Measurements from ENCODE around the gene HOXB5.

DNA sequence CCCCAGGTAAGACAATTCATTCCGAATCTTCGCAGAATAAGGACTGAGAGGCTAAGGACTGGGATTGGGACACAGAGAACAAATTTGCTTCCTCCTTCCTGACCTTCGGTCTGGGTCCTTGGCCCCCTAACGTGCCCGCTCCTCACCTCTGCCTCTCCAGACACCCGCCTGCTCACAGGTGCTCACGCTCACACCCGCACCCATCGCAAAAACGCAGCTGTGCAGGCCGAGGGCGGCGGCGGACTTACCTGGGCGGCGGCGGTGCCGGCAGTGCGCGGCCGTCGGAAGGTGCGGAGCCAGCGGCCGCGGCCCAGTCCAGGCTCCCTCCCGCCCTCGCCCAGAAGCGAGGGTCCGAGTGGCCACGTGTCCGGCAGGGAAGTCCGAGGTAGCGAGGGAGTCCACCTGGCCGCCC lies 39.7 kb upstream of the HOXB5 start:
- TF ChIP-seq POLR2AphosphoS5 (IDR thresholded peaks at IDR 0.05) = no peak
- TF ChIP-seq, protein P1, sequence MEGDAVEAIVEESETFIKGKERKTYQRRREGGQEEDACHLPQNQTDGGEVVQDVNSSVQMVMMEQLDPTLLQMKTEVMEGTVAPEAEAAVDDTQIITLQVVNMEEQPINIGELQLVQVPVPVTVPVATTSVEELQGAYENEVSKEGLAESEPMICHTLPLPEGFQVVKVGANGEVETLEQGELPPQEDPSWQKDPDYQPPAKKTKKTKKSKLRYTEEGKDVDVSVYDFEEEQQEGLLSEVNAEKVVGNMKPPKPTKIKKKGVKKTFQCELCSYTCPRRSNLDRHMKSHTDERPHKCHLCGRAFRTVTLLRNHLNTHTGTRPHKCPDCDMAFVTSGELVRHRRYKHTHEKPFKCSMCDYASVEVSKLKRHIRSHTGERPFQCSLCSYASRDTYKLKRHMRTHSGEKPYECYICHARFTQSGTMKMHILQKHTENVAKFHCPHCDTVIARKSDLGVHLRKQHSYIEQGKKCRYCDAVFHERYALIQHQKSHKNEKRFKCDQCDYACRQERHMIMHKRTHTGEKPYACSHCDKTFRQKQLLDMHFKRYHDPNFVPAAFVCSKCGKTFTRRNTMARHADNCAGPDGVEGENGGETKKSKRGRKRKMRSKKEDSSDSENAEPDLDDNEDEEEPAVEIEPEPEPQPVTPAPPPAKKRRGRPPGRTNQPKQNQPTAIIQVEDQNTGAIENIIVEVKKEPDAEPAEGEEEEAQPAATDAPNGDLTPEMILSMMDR (IDR thresholded peaks at IDR 0.05) = no peak

Data from upper lobe of left lung (tissue), 4 donors.